ENCODE results near the gene ODAD3.
A peak's percentile ranks its signal among the peaks of the same experiment; 100 is the strongest.

ODAD3 gene

DNA sequence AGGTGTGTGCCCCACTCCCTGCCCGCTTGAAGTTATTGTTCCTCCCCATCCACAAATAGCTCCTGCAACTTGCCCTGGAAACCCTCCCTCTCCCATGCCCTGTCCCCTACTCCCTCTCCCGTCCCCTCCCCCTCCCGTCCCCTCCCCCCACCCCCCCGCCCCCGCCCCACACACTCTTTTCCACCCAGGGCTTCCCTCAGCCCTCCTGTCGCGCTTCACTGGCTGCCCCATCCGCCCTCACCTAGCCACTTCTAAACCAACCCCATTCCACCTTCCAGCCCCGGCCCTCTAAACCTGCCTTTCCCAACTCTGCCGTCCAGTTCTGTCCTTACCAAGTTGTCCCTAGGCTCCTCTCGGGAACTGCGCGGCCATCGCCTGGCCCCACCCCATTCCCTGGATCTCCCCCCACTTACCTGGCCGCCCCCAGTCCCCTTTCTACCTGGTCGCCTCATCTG is 16.8 kb downstream of the ODAD3 start:
- Histone ChIP-seq H3K27me3 (replicated peaks; ENCODE audit: insufficient read depth, low read length) (peaks cover 77% of the 10 kb centered on the region), H3K4me2 (ENCODE audit: low read depth, low read length) (peak overlapping the region; percentile 66; the same call in 1 of the 2 replicates), H3F3A (ENCODE audit: insufficient read depth, low read length) (no peaks in the 10 kb centered on the region), H3K4me1 (ENCODE audit: low read length) (no peaks in the 10 kb centered on the region; the same call in 1 of the 2 replicates), H3K36me3 (replicated peaks; ENCODE audit: insufficient read depth, low read length) (no peaks in the 10 kb centered on the region), H4K20me1 (ENCODE audit: insufficient read depth, low read length) (no peaks in the 10 kb centered on the region), H3K9ac (ENCODE audit: low read length) (no peak overlapping the region), H3K4me3 (ENCODE audit: low read length) (no peak overlapping the region), H3K9me3 (replicated peaks; ENCODE audit: insufficient read depth, low read length) (no peaks in the 10 kb centered on the region), H3K9me2 (replicated peaks; ENCODE audit: insufficient read depth, low read length) (no peaks in the 10 kb centered on the region), H3K79me2 (ENCODE audit: low read length) (no peaks in the 10 kb centered on the region), H2AFZ (ENCODE audit: low read length) (peak overlapping the region; percentile 20; the same call in 1 of the 2 replicates), H3K27ac (ENCODE audit: low read length) (no peak overlapping the region)
- DNase-seq: no peak
- TF ChIP-seq EZH2 (optimal IDR thresholded peaks at IDR 0.05; ENCODE audit: low read depth, low read length) (no peak), EZH2phosphoT487 (IDR thresholded peaks at IDR 0.05; ENCODE audit: low read length) (no peak), CTCF (IDR thresholded peaks at IDR 0.05; ENCODE audit: low read length) (no peak)

DNA sequence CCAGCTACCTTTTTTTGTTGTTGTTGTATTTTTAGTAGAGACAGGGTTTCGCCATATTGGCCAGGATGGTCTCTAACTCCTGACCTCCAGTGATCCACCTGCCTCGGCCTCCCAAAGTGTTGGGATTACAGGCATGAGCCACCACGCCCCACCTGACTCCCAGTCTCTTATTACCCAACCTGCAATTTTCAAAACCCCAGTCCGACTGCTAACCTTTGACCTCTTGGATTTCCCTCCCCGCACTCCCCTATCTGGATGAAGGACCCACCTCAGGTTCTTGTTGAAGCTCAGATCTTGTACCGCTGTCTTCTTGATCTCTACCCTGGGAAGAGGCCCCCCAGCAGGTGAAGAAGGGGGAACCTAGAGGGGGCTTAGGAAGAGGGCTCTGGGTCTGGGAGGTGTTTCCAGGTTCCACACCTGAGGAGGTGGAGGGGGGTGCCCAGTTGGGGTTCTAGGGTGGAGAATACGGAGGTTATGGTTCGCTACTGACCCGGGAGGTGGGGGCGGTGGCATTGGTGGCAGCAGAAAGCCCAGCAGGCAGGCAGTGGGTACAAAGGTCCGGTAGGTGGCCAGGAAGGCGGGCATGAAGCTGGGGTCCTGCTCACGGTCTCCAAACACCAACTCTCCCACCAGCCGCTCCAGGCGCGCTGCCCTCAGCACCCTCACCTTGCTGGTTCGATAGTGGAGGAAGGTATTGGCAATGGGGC is 18.4 kb downstream of the ODAD3 start:
- Histone ChIP-seq H3K4me1 (ENCODE audit: low read length) (no peaks in the 10 kb centered on the region), H3K4me3 (ENCODE audit: low read length) (no peak overlapping the region), H3F3A (ENCODE audit: insufficient read depth, low read length) (no peaks in the 10 kb centered on the region), H3K9ac (ENCODE audit: low read length) (no peak overlapping the region), H3K27ac (ENCODE audit: low read length) (no peak overlapping the region), H3K9me2 (replicated peaks; ENCODE audit: insufficient read depth, low read length) (no peaks in the 10 kb centered on the region), H3K36me3 (replicated peaks; ENCODE audit: insufficient read depth, low read length) (no peaks in the 10 kb centered on the region), H3K27me3 (replicated peaks; ENCODE audit: insufficient read depth, low read length) (peaks cover 74% of the 10 kb centered on the region), H4K20me1 (ENCODE audit: insufficient read depth, low read length) (no peaks in the 10 kb centered on the region), H2AFZ (ENCODE audit: low read length) (no peak overlapping the region), H3K79me2 (ENCODE audit: low read length) (no peaks in the 10 kb centered on the region), H3K4me2 (ENCODE audit: low read depth, low read length) (no peak overlapping the region), H3K9me3 (replicated peaks; ENCODE audit: insufficient read depth, low read length) (no peaks in the 10 kb centered on the region)
- DNase-seq: no peak
- TF ChIP-seq EZH2 (optimal IDR thresholded peaks at IDR 0.05; ENCODE audit: low read depth, low read length): no peak
- no peak for TF ChIP-seq CTCF (IDR thresholded peaks at IDR 0.05; ENCODE audit: low read length)
- no peak for TF ChIP-seq EZH2phosphoT487 (IDR thresholded peaks at IDR 0.05; ENCODE audit: low read length)

GRCh38 chr19:11414544-11414943 is 20.4 kb downstream of the ODAD3 start:
- no peak for DNase-seq
- TF ChIP-seq EZH2 (optimal IDR thresholded peaks at IDR 0.05; ENCODE audit: low read depth, low read length): no peak
- no peak for TF ChIP-seq EZH2phosphoT487 (IDR thresholded peaks at IDR 0.05; ENCODE audit: low read length)
- TF ChIP-seq CTCF (IDR thresholded peaks at IDR 0.05; ENCODE audit: low read length): no peak

More at GRCh38 chr19:11414544-11414943, 20.4 kb downstream of the ODAD3 start:
- Histone ChIP-seq H3K27ac (ENCODE audit: low read length) (no peak overlapping the region), H3K9ac (ENCODE audit: low read length) (no peak overlapping the region), H3F3A (ENCODE audit: insufficient read depth, low read length) (no peaks in the 10 kb centered on the region), H3K79me2 (ENCODE audit: low read length) (no peaks in the 10 kb centered on the region), H3K4me1 (ENCODE audit: low read length) (no peaks in the 10 kb centered on the region), H2AFZ (ENCODE audit: low read length) (no peak overlapping the region), H3K9me3 (replicated peaks; ENCODE audit: insufficient read depth, low read length) (no peaks in the 10 kb centered on the region), H3K36me3 (replicated peaks; ENCODE audit: insufficient read depth, low read length) (no peaks in the 10 kb centered on the region), H4K20me1 (ENCODE audit: insufficient read depth, low read length) (no peaks in the 10 kb centered on the region), H3K27me3 (replicated peaks; ENCODE audit: insufficient read depth, low read length) (peaks cover 71% of the 10 kb centered on the region), H3K9me2 (replicated peaks; ENCODE audit: insufficient read depth, low read length) (no peaks in the 10 kb centered on the region), H3K4me2 (ENCODE audit: low read depth, low read length) (no peak overlapping the region), H3K4me3 (ENCODE audit: low read length) (no peak overlapping the region)
